Glutamatergic neuron (in vitro differentiated cells): ENCODE data around the gene TARDBP. TPM values are rescaled to one million over a fixed set of nuclear protein-coding genes. Genes with fewer than 3 reads are reported as not detected.
"Not testable (repeated sequence)": the region's sequence is repeated elsewhere in the genome, so short reads cannot be mapped to it uniquely, and the experiment has no call there.

ENCODE experiments used
- DNase-seq: peaks from one replicate; pipeline ENCODE4 v3.0.0; 2022
- H3K27ac Mint-ChIP-seq: one replicate; pipeline ENCODE4 v1.8.0; 2020; ENCODE audit warnings: mild to moderate bottlenecking, mixed read lengths, inconsistent platforms; ENCODE audit not compliant: unreplicated experiment
- H3K27me3 Mint-ChIP-seq: one replicate; pipeline ENCODE4 v1.8.0; 2020; ENCODE audit warnings: mild to moderate bottlenecking, moderate library complexity, mixed read lengths, inconsistent platforms; ENCODE audit not compliant: unreplicated experiment
- H3K36me3 Mint-ChIP-seq: one replicate; pipeline ENCODE4 v1.8.0; 2020; ENCODE audit warnings: mild to moderate bottlenecking, mixed read lengths, inconsistent platforms; ENCODE audit not compliant: unreplicated experiment
- H3K4me1 Mint-ChIP-seq: one replicate; pipeline ENCODE4 v1.8.0; 2020; ENCODE audit warnings: mild to moderate bottlenecking, low read depth, mixed read lengths, inconsistent platforms; ENCODE audit not compliant: unreplicated experiment
- H3K4me3 Mint-ChIP-seq: one replicate; pipeline ENCODE4 v1.8.0; 2020; ENCODE audit warnings: mild to moderate bottlenecking, mixed read lengths, inconsistent platforms; ENCODE audit not compliant: unreplicated experiment
- H3K9me3 Mint-ChIP-seq: one replicate; pipeline ENCODE4 v1.8.0; 2020; ENCODE audit warnings: mild to moderate bottlenecking, moderate library complexity, mixed read lengths, inconsistent platforms; ENCODE audit not compliant: unreplicated experiment
- total RNA-seq: library from RNA; stranded (reverse); fragmentation: NEBNext Ultra II Directional; extraction: Animal tissue kit (Norgen Biotek cat#: 25700); gene quantifications from one replicate; pipeline ENCODE4 v1.2.1, GENCODE V29; 2021; ENCODE audit not compliant: unreplicated experiment
- TF ChIP-seq, protein P1 (sequence below): fragments of 200-600 bp; sonication (generic); IDR thresholded peaks from one replicate; pipeline ENCODE4 v1.5.0; 2021; ENCODE audit not compliant: partially characterized antibody, unreplicated experiment

TARDBP gene
- total RNA-seq, 1 donor from 2014 or later, result 161 TPM

DNA sequence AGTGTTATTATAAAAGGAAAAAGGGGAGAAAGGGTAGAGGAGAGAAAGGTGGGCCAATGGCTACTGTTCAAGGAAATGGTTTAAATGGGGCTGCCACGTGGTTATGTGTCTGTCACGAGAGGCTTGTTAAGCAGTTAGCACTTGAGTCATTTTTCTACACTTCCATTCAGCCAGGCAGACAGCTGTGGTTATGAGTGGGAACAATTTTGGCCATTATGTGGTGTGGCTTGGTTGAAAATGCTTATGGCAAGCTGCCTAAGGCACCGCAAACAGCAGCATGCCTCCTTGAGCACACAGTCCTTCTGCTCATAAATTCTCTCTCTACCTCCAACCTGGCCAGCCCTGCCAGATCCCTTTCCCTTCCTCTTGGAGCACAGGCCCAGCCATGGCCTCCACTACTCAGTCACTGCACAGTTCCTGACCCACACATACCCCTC is 50.5 kb downstream of the TARDBP start:
- TF ChIP-seq, protein P1, sequence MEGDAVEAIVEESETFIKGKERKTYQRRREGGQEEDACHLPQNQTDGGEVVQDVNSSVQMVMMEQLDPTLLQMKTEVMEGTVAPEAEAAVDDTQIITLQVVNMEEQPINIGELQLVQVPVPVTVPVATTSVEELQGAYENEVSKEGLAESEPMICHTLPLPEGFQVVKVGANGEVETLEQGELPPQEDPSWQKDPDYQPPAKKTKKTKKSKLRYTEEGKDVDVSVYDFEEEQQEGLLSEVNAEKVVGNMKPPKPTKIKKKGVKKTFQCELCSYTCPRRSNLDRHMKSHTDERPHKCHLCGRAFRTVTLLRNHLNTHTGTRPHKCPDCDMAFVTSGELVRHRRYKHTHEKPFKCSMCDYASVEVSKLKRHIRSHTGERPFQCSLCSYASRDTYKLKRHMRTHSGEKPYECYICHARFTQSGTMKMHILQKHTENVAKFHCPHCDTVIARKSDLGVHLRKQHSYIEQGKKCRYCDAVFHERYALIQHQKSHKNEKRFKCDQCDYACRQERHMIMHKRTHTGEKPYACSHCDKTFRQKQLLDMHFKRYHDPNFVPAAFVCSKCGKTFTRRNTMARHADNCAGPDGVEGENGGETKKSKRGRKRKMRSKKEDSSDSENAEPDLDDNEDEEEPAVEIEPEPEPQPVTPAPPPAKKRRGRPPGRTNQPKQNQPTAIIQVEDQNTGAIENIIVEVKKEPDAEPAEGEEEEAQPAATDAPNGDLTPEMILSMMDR, result no peak
- Mint-ChIP-seq H3K4me1 (peaks cover 6% of the 10 kb centered on the region), H3K27ac (no peak overlapping the region), H3K4me3 (no peak overlapping the region), H3K27me3 (peaks cover 5% of the 10 kb centered on the region), H3K9me3 (peaks cover 4% of the 10 kb centered on the region), H3K36me3 (no peaks in the 10 kb centered on the region)
- no peak for DNase-seq

DNA sequence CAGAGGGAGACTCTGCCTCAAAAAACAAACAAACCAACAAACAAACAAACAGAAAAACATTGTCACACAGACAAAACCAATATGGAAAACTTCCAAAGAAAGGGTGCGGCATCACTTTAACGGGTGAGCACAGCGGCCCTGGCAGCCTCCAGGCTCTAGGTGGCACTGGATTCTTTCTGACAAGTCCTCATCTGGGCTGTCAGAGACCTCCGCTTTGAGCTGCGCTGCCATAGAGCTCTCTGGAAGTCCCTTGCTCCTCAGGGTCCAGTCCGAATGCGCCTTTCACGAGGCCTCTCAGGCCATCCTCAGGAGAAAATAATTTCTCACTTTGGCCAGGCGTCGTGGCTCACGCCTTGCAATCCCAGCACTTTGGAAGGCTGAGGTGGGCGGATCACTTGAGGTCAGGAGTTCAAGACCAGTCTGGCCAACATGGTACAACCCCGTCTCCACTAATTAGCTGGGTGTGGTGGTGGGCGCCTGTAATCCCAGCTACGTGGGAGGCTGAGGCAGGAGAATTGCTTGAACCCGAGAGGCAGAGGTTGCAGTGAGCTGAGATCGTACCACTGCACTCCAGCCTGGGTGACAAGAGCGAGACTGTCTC is 51.6 kb downstream of the TARDBP start:
- H3K27ac Mint-ChIP-seq, H3K36me3 Mint-ChIP-seq, DNase-seq, H3K4me1 Mint-ChIP-seq, H3K27me3 Mint-ChIP-seq, H3K9me3 Mint-ChIP-seq, H3K4me3 Mint-ChIP-seq: not testable (repeated sequence)

DNA sequence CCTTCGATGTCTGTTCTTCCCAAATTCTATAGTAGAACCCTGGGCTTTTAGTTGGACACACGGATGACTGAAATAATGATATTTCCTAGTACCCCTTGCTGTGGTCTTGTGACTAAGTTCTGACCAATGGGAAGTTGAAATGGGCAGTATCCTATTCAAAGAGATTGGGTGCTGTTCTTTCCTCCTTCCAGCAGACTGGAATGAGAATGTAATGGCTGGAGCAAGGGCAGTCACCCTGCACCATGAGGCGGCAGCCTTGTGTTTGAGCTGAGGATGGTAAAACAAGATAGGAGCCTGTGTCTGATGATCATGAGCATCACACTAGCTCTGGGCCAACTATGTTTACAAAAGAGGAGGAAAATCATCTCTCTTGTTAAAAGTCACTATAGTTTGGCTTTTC is 52.5 kb downstream of the TARDBP start:
- peaks cover 4% of the 10 kb centered on the region for H3K9me3 Mint-ChIP-seq
- H3K27ac Mint-ChIP-seq, result no peak overlapping the region
- TF ChIP-seq, protein P1, result no peak
- no peaks in the 10 kb centered on the region for H3K36me3 Mint-ChIP-seq
- peaks cover 18% of the 10 kb centered on the region for H3K4me1 Mint-ChIP-seq
- peaks cover 8% of the 10 kb centered on the region for H3K27me3 Mint-ChIP-seq
- no peak overlapping the region for H3K4me3 Mint-ChIP-seq
- no peak for DNase-seq

DNA sequence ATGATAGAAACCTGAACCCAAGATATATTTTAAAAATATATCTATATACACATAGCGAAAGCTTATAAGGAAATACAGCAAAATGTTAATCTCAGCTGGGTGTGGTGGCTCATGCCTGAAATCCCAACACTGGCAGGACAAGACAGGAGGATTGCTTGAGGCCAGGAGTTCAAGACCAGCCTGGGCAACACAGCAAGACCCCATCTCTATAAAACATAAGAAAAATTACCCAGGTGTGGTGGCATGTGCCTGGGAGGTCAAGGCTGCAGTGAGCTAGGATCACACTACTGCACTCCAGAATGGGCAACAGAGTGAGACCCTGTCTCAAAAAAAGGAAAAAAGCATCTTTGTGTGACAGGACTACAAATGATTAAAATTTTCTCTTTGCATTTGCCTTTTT is 53.3 kb downstream of the TARDBP start:
- TF ChIP-seq, protein P1, result no peak
- Mint-ChIP-seq H3K36me3 (no peaks in the 10 kb centered on the region), H3K9me3 (peaks cover 2% of the 10 kb centered on the region), H3K27ac (no peak overlapping the region), H3K27me3 (peaks cover 4% of the 10 kb centered on the region), H3K4me1 (peaks cover 16% of the 10 kb centered on the region), H3K4me3 (no peak overlapping the region)
- no peak for DNase-seq

DNA sequence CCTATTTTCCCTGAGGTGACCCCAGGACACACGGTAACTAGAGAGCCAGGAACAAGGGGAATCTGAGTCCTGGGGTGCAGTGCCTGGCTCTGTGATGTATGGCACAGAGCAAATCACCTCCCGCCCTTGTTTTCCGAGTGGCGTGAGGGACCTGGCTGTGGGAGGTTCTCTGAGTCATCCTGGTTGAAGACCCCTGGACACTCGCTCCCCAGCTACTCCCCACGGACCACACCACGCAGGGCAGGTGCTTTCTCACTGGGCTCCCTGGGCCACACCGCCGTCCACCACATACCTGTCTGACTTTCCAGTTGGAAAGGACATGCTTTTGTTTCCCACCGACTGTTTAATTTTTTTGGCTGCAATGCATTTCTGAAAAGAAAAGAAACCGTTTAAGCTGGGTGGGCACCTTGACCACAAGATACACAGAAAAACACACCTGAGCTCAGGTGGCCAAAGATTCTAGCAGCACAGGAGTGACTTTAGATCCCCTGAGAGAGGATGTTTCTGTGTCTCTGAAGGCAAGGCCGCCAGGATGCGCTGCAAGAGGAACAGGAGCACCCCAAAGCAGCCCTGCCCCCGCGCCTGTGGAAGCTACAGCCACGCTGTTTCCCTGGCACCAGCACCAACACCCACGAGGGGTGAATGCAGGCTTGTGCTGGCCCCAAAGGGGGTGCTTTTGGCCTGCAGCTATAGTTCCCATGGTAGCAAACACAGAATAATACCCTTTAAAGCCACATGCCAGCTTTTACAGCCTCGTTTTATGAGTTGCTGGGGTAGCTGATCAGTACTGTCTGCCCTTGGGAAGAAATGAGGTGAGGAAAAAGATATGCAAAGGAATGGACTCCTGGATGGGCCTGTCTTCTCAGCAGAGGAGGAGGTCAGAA is 55.5 kb downstream of the TARDBP start:
- TF ChIP-seq, protein P1, result no peak

More for the DNA sequence above, 55.5 kb downstream of the TARDBP start:
- no peak for DNase-seq
- Mint-ChIP-seq H3K36me3 (peaks cover 7% of the 10 kb centered on the region), H3K4me3 (no peak overlapping the region), H3K9me3 (peaks cover 11% of the 10 kb centered on the region), H3K27ac (no peak overlapping the region), H3K27me3 (peaks cover 13% of the 10 kb centered on the region), H3K4me1 (peaks cover 26% of the 10 kb centered on the region)
